ENCODE measurements around the gene HDAC11.

- TF ChIP-seq CTCF (IDR thresholded peaks at IDR 0.05) (no peak), MYC (IDR thresholded peaks at IDR 0.05; ENCODE audit: borderline replicate concordance, low read length) (no peak), ESRRA (IDR thresholded peaks at IDR 0.05; ENCODE audit: borderline replicate concordance, low read length) (no peak), PBX3 (IDR thresholded peaks at IDR 0.05) (no peak), JUNB (IDR thresholded peaks at IDR 0.05) (no peak), POLR2A (IDR thresholded peaks at IDR 0.05; ENCODE audit: low read length) (no peak), CEBPB (IDR thresholded peaks at IDR 0.05) (no peak), MAX (IDR thresholded peaks at IDR 0.05) (no peak), RAD21 (conservative IDR thresholded peaks at IDR 0.05 in 1 of 2, IDR thresholded peaks at IDR 0.05 in 1 of 2) (no peak)
Measured at GRCh38 chr3:13512451-13512850, 32.3 kb downstream of the HDAC11 start.

Data from A549 (cell line).